Right lobe of liver (tissue), 6 donors: ENCODE data around the gene S100B. TPM values are rescaled to one million over a fixed set of nuclear protein-coding genes. Genes with fewer than 3 reads are reported as not detected.

Experiments used
- ATAC-seq, 4 donors: fragments of 200-7000 bp; cut with Tn5 transposase; one replicate each; pipeline ENCODE4 v1.9.1; 2020; ENCODE audit warnings: mild to moderate bottlenecking in 4 of 4, moderate library complexity in 4 of 4
- DNase-seq, 3 donors: peaks; one replicate each; pipeline ENCODE4 v3.0.0-alpha.2; 2020
- H3K27ac ChIP-seq, 3 donors: fragments of 200-600 bp; one replicate each; pipeline ENCODE4 v1.8.0; 2022
- H3K27me3 ChIP-seq, 2 donors: fragments of 200-600 bp; one replicate each; pipeline ENCODE4 v1.8.0; 2022
- H3K36me3 ChIP-seq, 4 donors: fragments of 200-600 bp; sonication (generic) in 1 of 4; one replicate each; pipeline versions ENCODE4 v1.5.1 to v1.8.0; 2017 to 2022; ENCODE audit warnings: control low read depth in 1 of 4
- H3K4me1 ChIP-seq, 4 donors: fragments of 200-600 bp; sonication (generic) in 1 of 4; one replicate each; pipeline versions ENCODE4 v1.5.1 to v1.8.0; 2017 to 2022; ENCODE audit warnings: control low read depth in 1 of 4
- H3K4me3 ChIP-seq, 3 donors: fragments of 200-600 bp; one replicate each; pipeline ENCODE4 v1.8.0; 2022
- H3K9me3 ChIP-seq, 4 donors: fragments of 200-600 bp; sonication (generic) in 1 of 4; one replicate each; pipeline versions ENCODE4 v1.5.1 to v1.8.0; 2017 to 2022; ENCODE audit warnings: control low read depth in 1 of 4
- POLR2A ChIP-seq: fragments of 450-650 bp; IDR thresholded peaks from one replicate; pipeline ENCODE4 v1.6.1; 2017; ENCODE audit warnings: antibody characterized with exemption, mild to moderate bottlenecking
- WGBS: methylation state at CpG from one replicate; pipeline ENCODE4 v1.1.6; 2018; ENCODE audit warnings: low coverage, low lambda C conversion rate; ENCODE audit not compliant: insufficient coverage; ENCODE audit errors: missing lambda C conversion rate; 5-methylcytosine and 5-hydroxymethylcytosine counted together
- intact Hi-C, 2 donors: fragments of 100-400 bp; cut with DNase I; formaldehyde crosslinking; loops; one replicate each; pipeline versions ENCODE4 v1.11.2 to v1.14.1; 2022
- total RNA-seq, 6 experiments: library from RNA; depleted of rRNA in 2 of 6; stranded (reverse); fragments of >200 nt in 2 of 6; fragmentation: NEBNext Ultra II Directional in 3 of 6; extraction: Animal tissue kit (Norgen Biotek cat#: 25700) in 3 of 6; gene quantifications; one replicate each; pipeline versions ENCODE4 v1.1.0 to v1.2.4, GENCODE V29; 2016 to 2023
- TF ChIP-seq, protein P1 (sequence below), 4 donors: fragments of 200-600 bp in 3 of 4; fragments of 450-650 bp in 1 of 4; IDR thresholded peaks; one replicate each; pipeline versions ENCODE4 v1.5.1 to v1.8.0; 2016 to 2022; ENCODE audit warnings: antibody characterized with exemption in 4 of 4, mild to moderate bottlenecking in 2 of 4
- donor health status: DM: no; HTN: yes; CAD: no.
- donor health status: DM: no; HTN: no; CAD: no.
- donor health status: DM: no; HTN: no; CAD: no.
- donor health status: DM: no; HTN: yes; CAD: no.
- donor health status: DM: no; HTN: yes; CAD: no.

S100B gene
- total RNA-seq, 6 experiments from 2014 or later, result 0.49 to 0.78 (median 0.62) TPM; not detected in 3

- H3K27me3 ChIP-seq, result no peaks in the 10 kb centered on the region
- DNase-seq (no peak), ATAC-seq (no peak)
- H3K36me3 ChIP-seq, result no peaks in the 10 kb centered on the region
- 68% methylated on average over 5 of the region's 5 CpGs for WGBS
- no peaks in the 10 kb centered on the region for H3K9me3 ChIP-seq
- H3K27ac ChIP-seq, result no peak overlapping the region
- H3K4me1 ChIP-seq, result no peaks in the 10 kb centered on the region
- no peak for TF ChIP-seq POLR2A
- TF ChIP-seq, protein P1, sequence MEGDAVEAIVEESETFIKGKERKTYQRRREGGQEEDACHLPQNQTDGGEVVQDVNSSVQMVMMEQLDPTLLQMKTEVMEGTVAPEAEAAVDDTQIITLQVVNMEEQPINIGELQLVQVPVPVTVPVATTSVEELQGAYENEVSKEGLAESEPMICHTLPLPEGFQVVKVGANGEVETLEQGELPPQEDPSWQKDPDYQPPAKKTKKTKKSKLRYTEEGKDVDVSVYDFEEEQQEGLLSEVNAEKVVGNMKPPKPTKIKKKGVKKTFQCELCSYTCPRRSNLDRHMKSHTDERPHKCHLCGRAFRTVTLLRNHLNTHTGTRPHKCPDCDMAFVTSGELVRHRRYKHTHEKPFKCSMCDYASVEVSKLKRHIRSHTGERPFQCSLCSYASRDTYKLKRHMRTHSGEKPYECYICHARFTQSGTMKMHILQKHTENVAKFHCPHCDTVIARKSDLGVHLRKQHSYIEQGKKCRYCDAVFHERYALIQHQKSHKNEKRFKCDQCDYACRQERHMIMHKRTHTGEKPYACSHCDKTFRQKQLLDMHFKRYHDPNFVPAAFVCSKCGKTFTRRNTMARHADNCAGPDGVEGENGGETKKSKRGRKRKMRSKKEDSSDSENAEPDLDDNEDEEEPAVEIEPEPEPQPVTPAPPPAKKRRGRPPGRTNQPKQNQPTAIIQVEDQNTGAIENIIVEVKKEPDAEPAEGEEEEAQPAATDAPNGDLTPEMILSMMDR (IDR thresholded peaks at IDR 0.05), result no peak
- intact Hi-C loops, result no loop called here
- H3K4me3 ChIP-seq, result no peak overlapping the region
These were observed 4.6 kb downstream of the S100B start for GRCh38 chr21:46600305-46600704.

GRCh38 chr21:46598581-46599572 lies 6.0 kb downstream of the S100B start:
- Histone ChIP-seq H3K4me1 (no peaks in the 10 kb centered on the region), H3K27ac (no peak overlapping the region), H3K36me3 (no peaks in the 10 kb centered on the region), H3K9me3 (no peaks in the 10 kb centered on the region), H3K27me3 (no peaks in the 10 kb centered on the region), H3K4me3 (no peak overlapping the region)
- intact Hi-C loops, result no loop called here
- TF ChIP-seq, protein P1 (IDR thresholded peaks at IDR 0.05), result no peak
- TF ChIP-seq POLR2A, result no peak
- DNase-seq, result no peak
- peak; percentile 62 to 82 (median 71) for ATAC-seq
- WGBS, result 59% methylated on average over 18 of the region's 38 CpGs

GRCh38 chr21:46597896-46598343 lies 7.0 kb downstream of the S100B start:
- 89% methylated on average over 15 of the region's 20 CpGs for WGBS
- H3K4me1 ChIP-seq, result no peaks in the 10 kb centered on the region
- no peak for DNase-seq
- no peaks in the 10 kb centered on the region for H3K9me3 ChIP-seq
- no peak overlapping the region for H3K4me3 ChIP-seq
- no peaks in the 10 kb centered on the region for H3K36me3 ChIP-seq
- ATAC-seq, result no peak
- no peak for TF ChIP-seq POLR2A
- TF ChIP-seq, protein P1 (IDR thresholded peaks at IDR 0.05), result no peak
- intact Hi-C loops, result no loop called here
- no peak overlapping the region for H3K27ac ChIP-seq
- H3K27me3 ChIP-seq, result no peaks in the 10 kb centered on the region

DNA sequence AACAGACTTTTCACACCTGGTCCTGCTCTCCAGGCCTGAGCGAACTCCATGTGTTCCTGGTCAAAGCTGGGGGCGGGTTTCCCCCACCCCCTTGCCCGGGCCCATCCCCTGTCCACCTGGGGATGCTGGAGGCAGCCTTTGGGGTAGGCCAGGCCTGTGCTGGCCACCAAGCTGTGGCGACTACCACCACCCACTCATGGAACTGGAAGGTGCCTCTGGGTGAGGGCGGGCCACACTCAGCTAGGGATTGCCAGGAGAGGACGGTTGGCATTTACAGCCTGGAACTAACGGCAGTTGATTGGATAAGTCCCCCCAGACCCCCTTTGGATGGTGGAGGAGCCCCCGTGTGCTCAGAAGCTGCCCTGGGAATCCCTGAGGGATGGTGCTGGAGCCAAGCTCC lies 7.9 kb downstream of the S100B start:
- no peak for DNase-seq
- ATAC-seq, result no peak
- 92% methylated on average over 2 of the region's 8 CpGs for WGBS
- no peak overlapping the region for H3K4me3 ChIP-seq
- TF ChIP-seq POLR2A, result no peak
- TF ChIP-seq, protein P1 (IDR thresholded peaks at IDR 0.05), result no peak
- H3K36me3 ChIP-seq, result no peaks in the 10 kb centered on the region
- H3K27ac ChIP-seq, result no peak overlapping the region
- H3K27me3 ChIP-seq, result no peaks in the 10 kb centered on the region
- H3K9me3 ChIP-seq, result no peaks in the 10 kb centered on the region
- intact Hi-C loops, result no loop called here
- H3K4me1 ChIP-seq, result no peaks in the 10 kb centered on the region
